T-cell (primary cell): Measurements from ENCODE around the gene XPNPEP2. TPM values are rescaled to one million over a fixed set of nuclear protein-coding genes. Genes with fewer than 3 reads are reported as not detected.
A peak's percentile ranks its signal among the peaks of the same experiment; 100 is the strongest.

ENCODE experiments used
- ATAC-seq, 4 experiments: fragments of 200-7000 bp in 3 of 4; fragments of 150-1000 bp in 1 of 4; cut with Tn5 transposase; replicated peaks in 1 of 4; 1 replicate in 3 of 4; 2 replicates in 1 of 4; pipeline ENCODE4 v1.10.0; 2021; ENCODE audit warnings: moderate library complexity in 3 of 4, mild to moderate bottlenecking in 2 of 4, moderate number of reproducible peaks in 1 of 4
- CTCF ChIA-PET, 2 donors: fragments of 300-600 bp; sonication (Branson Sonifier 250); formaldehyde crosslinking; loops; one replicate each; lab custom pipeline; 2022; ENCODE audit warnings: antibody characterized with exemption in 2 of 2; lab: Charles Lee
- POLR2A ChIA-PET, 2 donors: fragments of 300-600 bp; sonication (Branson Sonifier 250); formaldehyde crosslinking; loops; one replicate each; lab custom pipeline; 2022; ENCODE audit warnings: antibody characterized with exemption in 2 of 2; lab: Charles Lee
- DNase-seq, 35 experiments: peaks; one replicate each; pipeline versions ENCODE4 v3.0.0 to v3.0.0-alpha.2; 2013 to 2023
- H3K27ac ChIP-seq: one replicate; pipeline ENCODE4 v1.5.1; 2013; ENCODE audit warnings: low read length
- H3K27me3 ChIP-seq, 2 experiments: replicated peaks in 1 of 2; 1 replicate in 1 of 2; 2 replicates in 1 of 2; pipeline versions ENCODE4 v1.6.1 to v1.7.0; 2013; ENCODE audit warnings: low read length in 1 of 2, mixed read lengths in 1 of 2; ENCODE audit not compliant: control insufficient read depth in 2 of 2, insufficient read depth in 2 of 2; ENCODE audit errors: extremely low read depth in 1 of 2
- H3K36me3 ChIP-seq, 2 donors: 1 replicate in 1 of 2; 2 replicates in 1 of 2; pipeline versions ENCODE4 v1.6.1 to v1.7.0; 2013; ENCODE audit warnings: low read length in 1 of 2; ENCODE audit not compliant: control insufficient read depth in 2 of 2, insufficient read depth in 1 of 2; ENCODE audit errors: extremely low read depth in 1 of 2
- H3K4me1 ChIP-seq, 2 experiments: 1 replicate in 1 of 2; 2 replicates in 1 of 2; pipeline versions ENCODE4 v1.6.1 to v1.7.0; 2013; ENCODE audit warnings: low read length in 2 of 2, mixed read lengths in 1 of 2; ENCODE audit not compliant: insufficient read depth in 2 of 2, control insufficient read depth in 1 of 2; ENCODE audit errors: extremely low read depth in 1 of 2
- H3K4me3 ChIP-seq, 2 donors: 1 replicate in 1 of 2; 2 replicates in 1 of 2; pipeline versions ENCODE4 v1.5.1 to v1.7.0; 2013; ENCODE audit warnings: mild to moderate bottlenecking in 2 of 2, low read length in 1 of 2, moderate library complexity in 1 of 2; ENCODE audit not compliant: control insufficient read depth in 1 of 2; ENCODE audit errors: extremely low read depth in 1 of 2
- H3K9me3 ChIP-seq: 2 replicates; pipeline ENCODE4 v1.7.0; 2013
- H3K27ac Mint-ChIP-seq, 2 donors: one replicate each; pipeline ENCODE4 v1.8.0; 2020 to 2021; ENCODE audit warnings: mild to moderate bottlenecking in 2 of 2, mixed read lengths in 2 of 2
- H3K27me3 Mint-ChIP-seq, 2 donors: one replicate each; pipeline ENCODE4 v1.8.0; 2021 to 2022; ENCODE audit warnings: mixed read lengths in 2 of 2
- H3K36me3 Mint-ChIP-seq: one replicate; pipeline ENCODE4 v1.8.0; 2021; ENCODE audit warnings: mixed read lengths
- H3K4me1 Mint-ChIP-seq, 3 donors: one replicate each; pipeline ENCODE4 v1.8.0; 2020 to 2022; ENCODE audit warnings: mixed read lengths in 3 of 3, mild to moderate bottlenecking in 1 of 3
- H3K4me3 Mint-ChIP-seq, 3 donors: one replicate each; pipeline ENCODE4 v1.8.0; 2020 to 2022; ENCODE audit warnings: mild to moderate bottlenecking in 3 of 3, mixed read lengths in 3 of 3, moderate library complexity in 3 of 3
- H3K9me3 Mint-ChIP-seq, 3 donors: one replicate each; pipeline ENCODE4 v1.8.0; 2020 to 2022; ENCODE audit warnings: mixed read lengths in 3 of 3
- WGBS: methylation state at CpG from one replicate; pipeline ENCODE4 v1.1.5; 2013; ENCODE audit warnings: missing lambda C conversion rate; ENCODE audit not compliant: insufficient coverage; 5-methylcytosine and 5-hydroxymethylcytosine counted together
- total RNA-seq, 35 experiments: library from RNA in 6 of 35; stranded (reverse) in 6 of 35; fragments of 120-200 nt in 1 of 35; gene quantifications; one replicate each; pipeline versions ENCODE4 v1.2.1 to v1.2.4 and lab custom pipeline; 2013 to 2026

XPNPEP2 gene
- total RNA-seq, 5 donors from 2014 or later (not counting 1 experiment from before 2014, with no cell fraction given): 0.20 to 0.84 (median 0.37) TPM; not detected in 1

DNA sequence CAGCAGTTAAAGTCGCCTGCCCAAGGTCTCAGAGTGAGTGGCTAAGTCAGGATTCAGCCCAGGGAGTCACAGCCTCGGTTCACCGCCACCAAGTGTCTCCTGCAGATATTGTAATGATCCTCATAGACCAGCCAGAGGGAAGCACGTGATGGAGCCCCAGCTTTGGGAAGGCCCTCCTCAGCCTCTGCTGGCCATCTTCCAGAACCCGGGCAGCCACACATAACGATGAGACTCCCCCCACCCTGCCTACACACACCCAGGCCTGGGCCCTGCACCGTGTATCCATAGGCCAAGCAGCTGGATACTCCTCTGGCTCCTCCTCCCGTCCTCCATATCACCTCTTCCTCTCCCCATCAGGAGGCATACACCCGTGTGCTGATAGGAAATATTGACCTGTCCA, 21.4 kb downstream of the XPNPEP2 start:
- Mint-ChIP-seq H3K36me3 (no peaks in the 10 kb centered on the region), H3K4me1 (peaks cover 52 to 67% (median 56%) of the 10 kb centered on the region in 3 donors), H3K27ac (peak overlapping the region; percentile 81 to 89), H3K27me3 (peaks cover 0 to 5% of the 10 kb centered on the region in 2 donors), H3K9me3 (no peaks in the 10 kb centered on the region), H3K4me3 (peak overlapping the region in 1 of 3 donors; percentile 57)
- 25% methylated on average over 4 of the region's 9 CpGs for WGBS
- Histone ChIP-seq H3K36me3 (no peaks in the 10 kb centered on the region), H3K9me3 (no peaks in the 10 kb centered on the region), H3K4me1 (peaks cover 28 to 76% of the 10 kb centered on the region in 2 experiments), H3K27ac (peak overlapping the region; percentile 65), H3K4me3 (no peak overlapping the region), H3K27me3 (no peaks in the 10 kb centered on the region)
- POLR2A ChIA-PET: interaction anchor here (0.7 to 1.2 kb wide), 2 partner anchors 15 to 21 kb away, joined by 4 to 8 read pairs; no protein-coding TSS in a partner anchor
- ATAC-seq (peak in 1 of 4 experiments; percentile 19), DNase-seq (no peak)
- CTCF ChIA-PET: interaction anchor here in 1 of 2 donors (0.6 to 1.4 kb wide), 8 partner anchors 9 to 145 kb away, joined by 3 to 7 read pairs (median 3); partner anchors contain the start of gene SASH3

DNA sequence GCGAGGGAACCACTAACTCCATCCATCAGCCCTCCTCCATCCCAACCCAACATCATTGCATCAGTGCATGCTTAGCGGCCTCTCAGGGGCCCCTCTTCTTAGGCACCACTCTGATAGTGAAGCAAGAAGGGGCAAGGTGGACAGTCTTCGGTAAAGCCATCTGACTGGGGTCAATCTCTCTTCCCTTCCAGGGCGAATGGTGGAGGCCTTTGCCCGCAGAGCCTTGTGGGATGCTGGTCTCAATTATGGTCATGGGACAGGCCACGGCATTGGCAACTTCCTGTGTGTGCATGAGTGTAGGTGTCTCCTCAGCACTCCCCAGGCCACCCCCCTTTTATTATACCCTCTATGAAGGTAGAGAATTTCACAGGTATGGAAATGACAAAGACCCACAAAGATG, 22.2 kb downstream of the XPNPEP2 start:
- peaks cover 20 to 68% of the 10 kb centered on the region in 2 experiments for H3K4me1 ChIP-seq
- no peaks in the 10 kb centered on the region for H3K36me3 ChIP-seq
- no peak overlapping the region for H3K4me3 ChIP-seq
- DNase-seq (no peak), ATAC-seq (no peak)
- no peaks in the 10 kb centered on the region for H3K9me3 ChIP-seq
- WGBS: no CpG with 5 or more reads among the region's 6 CpGs
- Mint-ChIP-seq H3K4me1 (peaks cover 45 to 60% (median 49%) of the 10 kb centered on the region in 3 donors), H3K4me3 (peak overlapping the region in 1 of 3 donors; percentile 57), H3K27me3 (peaks cover 0 to 5% of the 10 kb centered on the region in 2 donors), H3K9me3 (no peaks in the 10 kb centered on the region), H3K27ac (peak overlapping the region in 1 of 2 donors; percentile 43), H3K36me3 (no peaks in the 10 kb centered on the region)
- H3K27me3 ChIP-seq: no peaks in the 10 kb centered on the region
- CTCF ChIA-PET: no interaction called here
- peak overlapping the region; percentile 65 for H3K27ac ChIP-seq
- POLR2A ChIA-PET: no interaction called here

DNA sequence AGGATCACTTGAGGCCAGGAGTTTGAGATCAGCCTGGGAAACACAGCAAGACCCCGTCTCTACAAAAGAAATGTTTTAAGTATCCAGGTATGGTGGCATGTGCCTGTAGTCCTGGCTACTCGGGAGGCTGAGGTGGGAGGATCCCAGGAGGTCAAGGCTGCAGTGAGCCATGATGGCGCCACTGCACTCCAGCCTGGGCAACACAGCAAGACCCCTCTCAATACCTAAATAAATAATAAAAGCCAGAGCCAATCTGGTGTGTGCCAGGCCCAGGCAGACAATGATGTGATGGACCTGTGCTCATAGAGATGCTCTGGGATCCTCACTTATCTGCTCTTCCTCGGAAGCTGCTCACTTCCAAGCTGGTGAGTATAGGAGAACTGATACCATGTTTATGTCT, 22.8 kb downstream of the XPNPEP2 start:
- no CpG with 5 or more reads among the region's 4 CpGs for WGBS
- Histone ChIP-seq H3K27me3 (no peaks in the 10 kb centered on the region), H3K4me3 (no peak overlapping the region), H3K4me1 (peaks cover 15 to 65% of the 10 kb centered on the region in 2 experiments), H3K9me3 (no peaks in the 10 kb centered on the region), H3K27ac (no peak overlapping the region), H3K36me3 (no peaks in the 10 kb centered on the region)
- H3K36me3 Mint-ChIP-seq: no peaks in the 10 kb centered on the region
- POLR2A ChIA-PET: no interaction called here
- peaks cover 44 to 59% (median 46%) of the 10 kb centered on the region in 3 donors for H3K4me1 Mint-ChIP-seq
- no peak overlapping the region for H3K4me3 Mint-ChIP-seq
- peak overlapping the region in 1 of 2 donors; percentile 49 for H3K27ac Mint-ChIP-seq
- DNase-seq (no peak), ATAC-seq (no peak)
- peaks cover 0 to 5% of the 10 kb centered on the region in 2 donors for H3K27me3 Mint-ChIP-seq
- CTCF ChIA-PET: no interaction called here
- no peaks in the 10 kb centered on the region for H3K9me3 Mint-ChIP-seq

DNA sequence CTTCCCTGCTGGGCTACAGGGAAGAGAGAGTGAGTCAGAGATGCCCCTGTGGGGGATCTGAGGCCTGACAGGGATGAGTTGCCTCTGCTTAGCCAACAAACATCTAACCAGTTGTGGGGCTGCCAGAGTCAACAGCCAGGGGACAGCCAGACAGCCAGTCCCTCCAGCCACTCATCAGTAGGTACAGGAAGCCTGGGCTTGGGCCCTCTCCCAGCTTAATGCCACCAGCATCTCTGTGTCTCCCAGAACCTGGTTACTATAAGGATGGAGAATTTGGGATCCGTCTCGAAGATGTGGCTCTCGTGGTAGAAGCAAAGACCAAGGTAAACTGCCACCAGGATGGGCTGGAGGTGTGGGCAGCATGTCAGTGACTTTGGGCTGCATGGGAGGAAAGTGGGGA, 23.7 kb downstream of the XPNPEP2 start:
- no peaks in the 10 kb centered on the region for H3K36me3 Mint-ChIP-seq
- no peak overlapping the region for H3K27ac Mint-ChIP-seq
- no peak overlapping the region for H3K4me3 Mint-ChIP-seq
- no CpG with 5 or more reads among the region's 3 CpGs for WGBS
- Histone ChIP-seq H3K9me3 (no peaks in the 10 kb centered on the region), H3K36me3 (no peaks in the 10 kb centered on the region), H3K4me1 (peaks cover 18 to 66% of the 10 kb centered on the region in 2 experiments), H3K27ac (no peak overlapping the region), H3K27me3 (no peaks in the 10 kb centered on the region), H3K4me3 (no peak overlapping the region)
- DNase-seq (no peak), ATAC-seq (no peak)
- H3K4me1 Mint-ChIP-seq: peaks cover 46 to 59% (median 47%) of the 10 kb centered on the region in 3 donors
- no peaks in the 10 kb centered on the region for H3K9me3 Mint-ChIP-seq
- ChIA-PET CTCF (no interaction called here), POLR2A (no interaction called here)
- H3K27me3 Mint-ChIP-seq: peaks cover 0 to 5% of the 10 kb centered on the region in 2 donors

DNA sequence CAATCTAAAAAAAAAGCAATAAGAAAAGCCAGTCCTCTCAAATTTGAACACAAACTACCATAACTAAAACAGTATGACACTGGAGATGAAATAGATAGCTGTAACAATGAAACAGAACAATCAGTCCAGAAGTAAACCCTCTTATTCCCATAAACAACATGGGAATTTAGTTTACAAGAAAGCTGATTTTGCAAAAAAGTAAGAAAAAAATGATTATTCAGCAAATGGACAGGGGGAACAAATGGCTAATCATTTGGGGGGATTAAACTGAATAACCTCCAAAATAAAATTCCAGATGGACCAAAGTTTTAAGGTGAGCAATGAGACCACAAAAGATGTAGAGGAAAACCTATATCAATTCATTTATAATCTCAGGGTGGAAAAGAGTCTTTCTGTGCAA, 24.9 kb downstream of the XPNPEP2 start:
- CTCF ChIA-PET: no interaction called here
- no peaks in the 10 kb centered on the region for H3K27me3 ChIP-seq
- H3K4me3 ChIP-seq: no peak overlapping the region
- no peak for ATAC-seq
- peaks cover 21 to 67% of the 10 kb centered on the region in 2 experiments for H3K4me1 ChIP-seq
- H3K36me3 ChIP-seq: no peaks in the 10 kb centered on the region
- Mint-ChIP-seq H3K9me3 (no peaks in the 10 kb centered on the region), H3K4me1 (peaks cover 49 to 59% (median 52%) of the 10 kb centered on the region in 3 donors), H3K36me3 (no peaks in the 10 kb centered on the region), H3K27ac (peak overlapping the region in 1 of 2 donors; percentile 19), H3K4me3 (no peak overlapping the region), H3K27me3 (peaks cover 0 to 5% of the 10 kb centered on the region in 2 donors)
- POLR2A ChIA-PET: no interaction called here
- no peak for DNase-seq
- no peaks in the 10 kb centered on the region for H3K9me3 ChIP-seq
- H3K27ac ChIP-seq: no peak overlapping the region

DNA sequence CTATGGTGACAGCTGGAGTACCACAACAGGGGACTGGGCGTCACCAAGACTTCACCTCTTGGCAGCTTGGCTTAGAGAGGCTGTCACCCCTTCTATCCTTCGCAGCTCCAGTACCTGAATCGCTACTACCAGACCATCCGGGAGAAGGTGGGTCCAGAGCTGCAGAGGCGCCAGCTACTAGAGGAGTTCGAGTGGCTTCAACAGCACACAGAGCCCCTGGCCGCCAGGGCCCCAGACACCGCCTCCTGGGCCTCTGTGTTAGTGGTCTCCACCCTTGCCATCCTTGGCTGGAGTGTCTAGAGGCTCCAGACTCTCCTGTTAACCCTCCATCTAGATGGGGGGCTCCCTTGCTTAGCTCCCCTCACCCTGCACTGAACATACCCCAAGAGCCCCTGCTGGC, 29.4 kb downstream of the XPNPEP2 start:
- H3K27me3 ChIP-seq: no peaks in the 10 kb centered on the region
- H3K36me3 ChIP-seq: no peaks in the 10 kb centered on the region
- Mint-ChIP-seq H3K4me1 (peaks cover 54 to 62% (median 59%) of the 10 kb centered on the region in 3 donors), H3K9me3 (no peaks in the 10 kb centered on the region), H3K27ac (peak overlapping the region; percentile 85 to 92), H3K36me3 (no peaks in the 10 kb centered on the region), H3K4me3 (peak overlapping the region in 1 of 3 donors; percentile 34), H3K27me3 (no peaks in the 10 kb centered on the region)
- no peak overlapping the region for H3K4me3 ChIP-seq
- DNase-seq (no peak), ATAC-seq (no peak)
- H3K27ac ChIP-seq: peak overlapping the region; percentile 59
- POLR2A ChIA-PET: no interaction called here
- WGBS: no CpG with 5 or more reads among the region's 8 CpGs
- H3K9me3 ChIP-seq: no peaks in the 10 kb centered on the region
- peaks cover 40 to 71% of the 10 kb centered on the region in 2 experiments for H3K4me1 ChIP-seq
- CTCF ChIA-PET: interaction anchor here (0.6 to 1.0 kb wide), 3 partner anchors 9 to 125 kb away, joined by 3 to 5 read pairs (median 5); no protein-coding TSS in a partner anchor
